Kidney epithelial cell (primary cell): ENCODE measurements around the gene ARGFX. TPM values are rescaled to one million over a fixed set of nuclear protein-coding genes. Genes with fewer than 3 reads are reported as not detected.
A peak's percentile ranks its signal among the peaks of the same experiment; 100 is the strongest.

Experiments used
- DNase-seq: peaks from one replicate; pipeline ENCODE4 v3.0.0-alpha.2; 2010; ENCODE audit warnings: low read depth
- H3K27me3 ChIP-seq: 2 replicates; pipeline ENCODE4 v1.6.0; 2011; ENCODE audit warnings: low read length; ENCODE audit not compliant: control insufficient read depth, insufficient read depth
- H3K36me3 ChIP-seq: 2 replicates; pipeline ENCODE4 v1.5.1; 2011; ENCODE audit warnings: low read length; ENCODE audit not compliant: control insufficient read depth, insufficient read depth
- H3K4me3 ChIP-seq: 2 replicates; pipeline ENCODE4 v1.5.1; 2011; ENCODE audit warnings: low read depth, mild to moderate bottlenecking, control low read depth, low read length
- CTCF ChIP-seq: IDR thresholded peaks from 2 replicates; pipeline ENCODE4 v1.5.1; 2011; ENCODE audit warnings: mild to moderate bottlenecking, moderate library complexity, low read length, control low read depth, inconsistent platforms; ENCODE audit not compliant: insufficient read depth, poor library complexity, severe bottlenecking
- total RNA-seq: library from RNA; depleted of rRNA; stranded (reverse); fragments of >200 nt; gene quantifications from 2 replicates; pipeline ENCODE4 v1.2.3, GENCODE V29; 2015

The ARGFX gene
- total RNA-seq, result not detected in 2 replicates

GRCh38 chr3:121567649-121568048, at the start of gene ARGFX:
Gene ARGFX (plus strand): TSS chr3:121567949. CDS start chr3:121570714, 2,765 bp downstream.
- no peak for TF ChIP-seq CTCF
- Histone ChIP-seq H3K27me3 (no peaks in the 10 kb centered on the region), H3K36me3 (no peaks in the 10 kb centered on the region), H3K4me3 (no peak within 1 kb of the TSS)
- DNase-seq, result no peak

GRCh38 chr3:121517953-121518655, 49.6 kb upstream of the ARGFX start:
- no peak for TF ChIP-seq CTCF
- H3K27me3 ChIP-seq, result no peaks in the 10 kb centered on the region
- H3K36me3 ChIP-seq, result no peaks in the 10 kb centered on the region
- no peak overlapping the region for H3K4me3 ChIP-seq
- no peak for DNase-seq

GRCh38 chr3:121520510-121520909, 47.2 kb upstream of the ARGFX start:
- DNase-seq, result no peak
- H3K36me3 ChIP-seq, result no peaks in the 10 kb centered on the region
- TF ChIP-seq CTCF, result no peak
- H3K27me3 ChIP-seq, result no peaks in the 10 kb centered on the region
- no peak overlapping the region for H3K4me3 ChIP-seq

- peak; percentile 45 for TF ChIP-seq CTCF
- no peaks in the 10 kb centered on the region for H3K36me3 ChIP-seq
- no peak overlapping the region for H3K4me3 ChIP-seq
- no peak for DNase-seq
- no peaks in the 10 kb centered on the region for H3K27me3 ChIP-seq
Observed at GRCh38 chr3:121529308-121529707, 38.4 kb upstream of the ARGFX start.

- DNase-seq, result no peak
- Histone ChIP-seq H3K27me3 (no peaks in the 10 kb centered on the region), H3K36me3 (no peaks in the 10 kb centered on the region), H3K4me3 (no peak overlapping the region)
- TF ChIP-seq CTCF, result no peak
Observed at GRCh38 chr3:121531269-121531668, 36.5 kb upstream of the ARGFX start.

GRCh38 chr3:121542924-121543323, 24.8 kb upstream of the ARGFX start:
- no peak overlapping the region for H3K4me3 ChIP-seq
- H3K27me3 ChIP-seq, result no peaks in the 10 kb centered on the region
- TF ChIP-seq CTCF, result no peak
- DNase-seq, result no peak
- no peaks in the 10 kb centered on the region for H3K36me3 ChIP-seq
